ENCODE measurements around the gene HEPACAM.
"Not testable (repeated sequence)": the region's sequence is repeated elsewhere in the genome, so short reads cannot be mapped to it uniquely, and the experiment has no call there.

The HEPACAM gene

GRCh38 chr11:124935548-124936514 lies at the start of gene HEPACAM:
TSS of gene HEPACAM (minus strand) at chr11:124936047. CDS start at chr11:124936006, 41 bp downstream.
- DNase-seq: peak; percentile 75 to 97

GRCh38 chr11:124984512-124984854 lies 48.6 kb upstream of the HEPACAM start:
- DNase-seq: no peak

- DNase-seq: no peak
These were observed 48.0 kb upstream of the HEPACAM start for GRCh38 chr11:124983674-124984511.

- DNase-seq: no peak
These were observed 46.2 kb upstream of the HEPACAM start for GRCh38 chr11:124982043-124982442.

- DNase-seq: no peak
These were observed 42.5 kb upstream of the HEPACAM start for GRCh38 chr11:124978316-124978715.

- no peak for DNase-seq
These were observed 41.2 kb upstream of the HEPACAM start for GRCh38 chr11:124977006-124977405.

- no peak for DNase-seq
These were observed 40.7 kb upstream of the HEPACAM start for GRCh38 chr11:124976531-124976930.

- no peak for DNase-seq
These were observed 36.0 kb upstream of the HEPACAM start for GRCh38 chr11:124971810-124972209.

GRCh38 chr11:124970925-124971324 lies 35.1 kb upstream of the HEPACAM start:
- no peak for DNase-seq

- DNase-seq: not testable (repeated sequence)
These were observed 32.4 kb upstream of the HEPACAM start for GRCh38 chr11:124968197-124968596.

- peak in 1 of 2 donors; percentile 89 for DNase-seq
These were observed 26.2 kb upstream of the HEPACAM start for GRCh38 chr11:124961972-124962609.

GRCh38 chr11:124955035-124955434 lies 19.2 kb upstream of the HEPACAM start:
- DNase-seq: no peak

- DNase-seq: no peak
These were observed 18.7 kb upstream of the HEPACAM start for GRCh38 chr11:124954590-124954955.

- DNase-seq: peak; percentile 95 to 98
These were observed 18.1 kb upstream of the HEPACAM start, which contains the start of gene CCDC15 for GRCh38 chr11:124953753-124954589. TSS of gene CCDC15 (plus strand) at chr11:124954202. CDS start at chr11:124954733, 531 bp downstream.

GRCh38 chr11:124951341-124951740 lies 15.5 kb upstream of the HEPACAM start:
- DNase-seq: no peak

- DNase-seq: no peak
These were observed 14.9 kb upstream of the HEPACAM start for GRCh38 chr11:124950601-124951330.

GRCh38 chr11:124946735-124947141 lies 10.9 kb upstream of the HEPACAM start:
- peak; percentile 72 to 82 for DNase-seq

- DNase-seq: no peak
These were observed 10.0 kb upstream of the HEPACAM start for GRCh38 chr11:124945826-124946225.

- no peak for DNase-seq
These were observed 8.7 kb upstream of the HEPACAM start for GRCh38 chr11:124944565-124944964.

GRCh38 chr11:124943741-124944140 lies 7.9 kb upstream of the HEPACAM start:
- DNase-seq: no peak

GRCh38 chr11:124943254-124943616 lies 7.4 kb upstream of the HEPACAM start:
- peak; percentile 80 to 90 for DNase-seq

Measured in hippocampal formation (tissue), 2 donors.